GM19239 (cell line): Measurements from ENCODE around the gene ELAPOR2.
"Not testable (repeated sequence)": the region's sequence is repeated elsewhere in the genome, so short reads cannot be mapped to it uniquely, and the experiment has no call there.

Experiments
- DNase-seq: peaks from one replicate; pipeline ENCODE4 v3.0.0; 2011; ENCODE audit warnings: low spot score; ENCODE audit not compliant: insufficient read length
- FAIRE-seq: peaks from 2 replicates; lab custom pipeline; 2011; peaks lifted over from hg19 to GRCh38; lab: Jason Lieb, UNC

ELAPOR2 gene, protein sequence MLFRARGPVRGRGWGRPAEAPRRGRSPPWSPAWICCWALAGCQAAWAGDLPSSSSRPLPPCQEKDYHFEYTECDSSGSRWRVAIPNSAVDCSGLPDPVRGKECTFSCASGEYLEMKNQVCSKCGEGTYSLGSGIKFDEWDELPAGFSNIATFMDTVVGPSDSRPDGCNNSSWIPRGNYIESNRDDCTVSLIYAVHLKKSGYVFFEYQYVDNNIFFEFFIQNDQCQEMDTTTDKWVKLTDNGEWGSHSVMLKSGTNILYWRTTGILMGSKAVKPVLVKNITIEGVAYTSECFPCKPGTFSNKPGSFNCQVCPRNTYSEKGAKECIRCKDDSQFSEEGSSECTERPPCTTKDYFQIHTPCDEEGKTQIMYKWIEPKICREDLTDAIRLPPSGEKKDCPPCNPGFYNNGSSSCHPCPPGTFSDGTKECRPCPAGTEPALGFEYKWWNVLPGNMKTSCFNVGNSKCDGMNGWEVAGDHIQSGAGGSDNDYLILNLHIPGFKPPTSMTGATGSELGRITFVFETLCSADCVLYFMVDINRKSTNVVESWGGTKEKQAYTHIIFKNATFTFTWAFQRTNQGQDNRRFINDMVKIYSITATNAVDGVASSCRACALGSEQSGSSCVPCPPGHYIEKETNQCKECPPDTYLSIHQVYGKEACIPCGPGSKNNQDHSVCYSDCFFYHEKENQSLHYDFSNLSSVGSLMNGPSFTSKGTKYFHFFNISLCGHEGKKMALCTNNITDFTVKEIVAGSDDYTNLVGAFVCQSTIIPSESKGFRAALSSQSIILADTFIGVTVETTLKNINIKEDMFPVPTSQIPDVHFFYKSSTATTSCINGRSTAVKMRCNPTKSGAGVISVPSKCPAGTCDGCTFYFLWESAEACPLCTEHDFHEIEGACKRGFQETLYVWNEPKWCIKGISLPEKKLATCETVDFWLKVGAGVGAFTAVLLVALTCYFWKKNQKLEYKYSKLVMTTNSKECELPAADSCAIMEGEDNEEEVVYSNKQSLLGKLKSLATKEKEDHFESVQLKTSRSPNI

DNA sequence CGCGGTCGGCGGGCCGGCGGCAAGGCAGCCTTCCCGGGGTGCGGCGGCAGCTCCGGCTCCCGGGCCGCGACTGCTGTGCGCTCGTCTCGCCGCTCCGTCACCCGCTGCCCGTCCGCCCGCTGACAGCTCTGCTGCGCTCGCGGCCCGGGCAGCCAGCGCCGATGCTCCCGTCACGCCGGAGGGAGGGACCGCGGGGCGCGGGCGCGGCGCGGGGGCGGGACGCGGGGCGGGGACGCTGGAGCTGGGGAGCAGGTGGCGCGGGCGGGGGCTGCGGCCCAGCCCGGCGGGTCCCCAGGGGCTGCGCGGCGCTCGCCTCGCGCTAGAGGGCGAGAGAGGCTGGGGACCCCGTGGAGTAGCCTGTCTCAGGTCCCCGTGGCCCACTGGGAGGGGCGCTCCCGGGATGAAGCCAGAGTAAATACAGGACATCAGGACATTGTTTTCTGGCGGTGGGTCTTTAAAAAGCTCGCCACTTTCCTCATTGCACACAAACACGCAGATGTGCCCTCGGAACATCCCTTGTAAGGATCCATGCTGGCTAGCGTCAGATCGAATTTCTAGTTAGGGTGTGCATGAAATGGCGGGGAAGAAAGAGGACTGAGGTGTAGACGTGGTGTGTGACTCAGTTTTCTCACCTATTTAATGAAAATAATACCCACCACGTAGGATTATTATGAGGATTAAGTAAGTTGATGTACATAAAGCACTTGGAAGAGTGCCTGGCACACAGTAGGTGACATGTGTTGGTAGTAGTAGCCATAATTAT lies at the start of gene ELAPOR2:
TSS of gene ELAPOR2 (minus strand) at position 130 of the 763 bp plus-strand sequence. CDS start 141 bp downstream, outside the sequence.
- DNase-seq, result peak; percentile 77
- FAIRE-seq, result peak; percentile 23

DNA sequence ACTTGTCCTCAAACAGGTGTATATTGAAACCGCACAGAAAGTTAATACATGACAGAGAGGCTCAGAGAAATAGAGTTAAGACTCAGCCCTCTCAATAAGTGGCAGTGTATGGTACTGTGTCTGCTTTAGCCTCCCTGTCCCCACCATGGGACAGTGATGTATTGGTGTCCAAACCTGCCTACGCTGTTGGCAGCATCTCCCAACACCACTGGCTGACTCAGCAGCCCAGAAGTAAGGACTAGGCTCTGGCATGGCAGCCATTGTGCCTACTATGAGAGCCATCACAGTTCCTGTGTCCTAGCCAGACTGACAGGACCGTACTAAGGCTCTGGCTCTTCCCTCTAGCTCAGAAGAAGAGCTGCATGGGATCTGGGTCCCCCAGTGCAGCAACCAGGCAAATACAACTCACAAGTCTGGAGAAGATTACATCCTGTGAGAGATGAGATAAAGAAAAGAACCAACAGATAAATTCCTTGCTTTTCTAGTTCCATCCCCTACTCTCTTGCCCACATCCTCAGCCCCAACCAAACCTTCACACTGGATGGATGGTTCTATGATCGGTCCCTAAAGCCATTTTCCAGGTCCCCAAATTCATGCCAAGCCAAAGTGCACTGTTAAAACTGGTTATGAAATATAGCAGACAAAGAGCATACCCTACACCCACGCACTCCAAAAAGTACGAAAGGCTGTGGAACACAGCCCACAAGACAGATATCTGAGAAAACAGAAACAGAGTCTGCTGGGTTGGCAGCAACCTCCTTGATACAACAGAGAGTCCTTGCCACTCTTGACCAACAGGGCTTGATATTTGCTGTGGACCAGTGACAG lies 48.7 kb upstream of the ELAPOR2 start:
- FAIRE-seq, result no peak
- DNase-seq, result no peak

DNA sequence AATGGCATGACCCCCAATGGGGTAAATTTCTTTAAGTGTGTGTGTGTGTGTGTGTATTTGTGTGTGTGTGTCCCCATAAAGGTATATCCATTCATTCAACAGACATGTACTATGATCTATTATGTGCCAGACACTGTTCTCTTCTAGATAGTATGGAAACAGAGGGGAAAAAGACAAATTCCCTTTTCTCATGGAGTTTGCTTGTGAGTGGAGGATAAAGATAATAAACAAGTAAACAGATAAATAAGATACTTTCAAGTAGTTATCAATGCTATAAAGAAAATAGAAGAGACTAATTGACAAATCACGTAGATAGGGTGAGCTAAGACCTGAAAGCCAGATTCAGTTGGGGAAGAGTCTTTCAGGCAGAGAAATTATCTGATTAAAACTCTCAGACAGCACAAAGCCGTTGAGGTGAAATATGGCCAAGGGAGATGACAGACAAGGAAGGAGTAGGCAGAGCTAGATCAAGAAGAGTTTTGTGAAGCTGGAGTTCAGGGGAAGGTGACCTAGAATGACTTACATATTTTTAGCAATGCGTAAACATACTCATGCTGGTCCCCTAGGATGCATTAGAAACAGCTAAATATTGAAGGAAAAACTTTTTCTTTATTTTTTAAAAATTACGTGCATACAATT lies 47.6 kb upstream of the ELAPOR2 start:
- no peak for DNase-seq
- FAIRE-seq, result no peak

DNA sequence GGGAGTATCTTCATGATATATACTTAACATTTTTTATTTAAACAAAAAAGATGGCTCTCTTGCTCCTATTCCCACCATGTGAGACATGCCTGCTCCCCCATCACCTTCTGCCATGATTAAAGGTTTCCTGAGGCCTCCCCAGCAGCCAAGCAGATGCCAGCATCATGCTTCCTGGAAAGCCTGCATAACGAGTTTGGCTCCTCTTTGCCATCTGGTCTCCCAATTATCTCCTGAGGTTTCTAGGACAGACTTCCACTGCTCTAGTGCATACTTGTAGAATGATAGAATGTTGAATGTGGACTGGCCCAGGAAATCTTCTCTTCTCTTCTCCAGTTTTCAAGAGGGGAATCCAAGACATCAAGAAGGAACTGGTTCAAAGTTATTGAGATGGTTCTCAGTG lies 45.9 kb upstream of the ELAPOR2 start:
- FAIRE-seq, result no peak
- DNase-seq, result no peak

DNA sequence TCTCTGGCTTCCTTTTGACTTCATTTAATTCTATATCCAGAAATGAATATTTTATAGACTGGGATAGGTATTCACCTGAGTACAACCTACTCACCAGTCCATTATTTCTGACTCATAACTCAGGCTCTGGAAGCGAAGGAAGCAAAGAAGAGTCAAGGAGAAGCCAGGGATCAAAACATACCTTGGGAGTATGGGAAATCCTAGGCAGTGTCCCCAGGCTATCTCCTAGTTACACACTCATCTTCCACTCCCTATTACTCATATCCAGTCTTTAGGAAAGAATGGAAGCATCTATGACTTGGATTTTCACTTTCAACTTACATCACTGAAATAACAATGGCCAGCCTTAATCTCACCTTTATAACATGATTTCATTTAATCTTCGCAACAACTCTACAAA lies 40.9 kb upstream of the ELAPOR2 start:
- DNase-seq, result no peak
- FAIRE-seq, result no peak

DNA sequence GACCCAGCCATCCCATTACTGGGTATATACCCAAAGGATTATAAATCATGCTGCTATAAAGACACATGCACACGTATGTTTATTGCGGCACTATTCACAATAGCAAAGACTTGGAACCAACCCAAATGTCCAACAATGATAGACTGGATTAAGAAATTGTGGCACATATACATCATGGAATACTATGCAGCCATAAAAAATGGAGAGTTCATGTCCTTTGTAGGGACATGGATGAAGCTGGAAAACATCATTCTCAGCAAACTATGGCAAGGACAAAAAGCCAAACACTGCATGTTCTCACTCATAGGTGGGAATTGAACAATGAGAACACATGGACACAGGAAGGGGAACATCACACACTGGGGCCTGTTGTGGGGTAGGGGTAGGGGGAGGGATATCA lies 37.9 kb upstream of the ELAPOR2 start:
- DNase-seq, FAIRE-seq: not testable (repeated sequence)

DNA sequence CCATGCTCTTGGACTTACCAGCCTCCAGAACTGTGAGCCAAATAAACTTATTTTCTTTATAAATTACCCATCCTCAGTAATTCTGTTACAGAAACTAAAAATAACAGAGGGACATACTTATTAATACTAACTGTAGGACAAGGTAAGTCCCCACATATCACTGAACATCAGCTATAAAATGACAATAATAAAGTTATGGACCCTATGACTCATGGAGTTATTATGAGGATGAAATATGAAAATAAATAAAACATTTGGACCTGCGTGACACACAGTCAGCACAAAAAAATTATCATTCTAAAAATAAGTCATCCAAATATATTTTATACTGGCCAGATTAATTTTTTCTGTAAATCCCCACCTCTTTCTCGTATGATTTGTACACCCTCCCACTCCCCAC lies 34.9 kb upstream of the ELAPOR2 start:
- DNase-seq (no peak), FAIRE-seq (no peak)

DNA sequence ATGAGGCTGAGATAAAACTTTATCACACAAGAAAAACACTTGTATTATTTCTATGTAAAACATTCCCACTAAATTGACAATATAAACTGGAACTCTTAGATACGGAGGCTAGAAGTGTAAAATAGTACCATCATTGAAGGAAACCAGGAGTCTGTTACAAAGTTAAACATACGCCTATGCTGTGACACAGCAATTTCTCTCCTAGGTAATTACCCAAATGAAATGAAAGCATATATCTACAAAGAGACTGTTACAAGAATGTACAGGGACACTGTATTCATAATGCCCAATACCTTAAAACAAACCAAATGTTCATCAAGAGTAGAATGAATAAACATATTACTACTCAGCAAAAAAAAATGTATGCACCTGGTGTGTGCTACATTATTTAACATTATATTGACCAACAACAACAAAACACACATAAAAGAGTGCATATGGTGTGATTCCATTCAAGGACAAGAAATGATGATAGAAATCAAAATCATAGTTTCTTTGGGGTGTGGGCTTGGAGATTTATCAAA lies 33.2 kb upstream of the ELAPOR2 start:
- no peak for FAIRE-seq
- DNase-seq, result no peak

DNA sequence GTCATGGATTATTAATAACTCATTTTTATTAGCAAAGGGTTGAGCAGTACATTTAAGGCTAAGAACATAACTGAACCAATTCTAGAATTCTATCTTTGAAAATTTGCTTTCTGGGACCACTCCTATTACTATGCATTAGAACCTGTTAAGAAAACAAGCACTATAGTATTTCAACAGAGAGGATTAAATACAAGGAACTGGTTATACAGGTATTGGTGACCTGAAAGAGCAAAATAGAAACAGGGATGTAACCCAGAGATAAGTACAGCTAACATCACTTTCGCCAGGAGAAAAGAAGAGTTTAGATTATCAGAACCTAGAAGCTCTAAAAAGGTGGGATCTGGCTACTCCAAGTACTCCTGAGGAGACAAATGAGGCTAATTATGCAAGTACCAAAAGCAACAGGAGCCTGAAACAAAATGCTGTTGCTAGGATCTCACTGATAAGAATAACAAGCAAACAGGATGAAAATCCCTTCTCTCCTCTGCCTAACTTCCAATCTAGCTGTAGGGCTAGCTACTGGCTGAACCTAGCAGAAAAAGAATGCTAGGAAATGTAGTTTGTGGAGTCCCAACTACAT lies 32.1 kb upstream of the ELAPOR2 start:
- DNase-seq, result no peak
- FAIRE-seq, result no peak

DNA sequence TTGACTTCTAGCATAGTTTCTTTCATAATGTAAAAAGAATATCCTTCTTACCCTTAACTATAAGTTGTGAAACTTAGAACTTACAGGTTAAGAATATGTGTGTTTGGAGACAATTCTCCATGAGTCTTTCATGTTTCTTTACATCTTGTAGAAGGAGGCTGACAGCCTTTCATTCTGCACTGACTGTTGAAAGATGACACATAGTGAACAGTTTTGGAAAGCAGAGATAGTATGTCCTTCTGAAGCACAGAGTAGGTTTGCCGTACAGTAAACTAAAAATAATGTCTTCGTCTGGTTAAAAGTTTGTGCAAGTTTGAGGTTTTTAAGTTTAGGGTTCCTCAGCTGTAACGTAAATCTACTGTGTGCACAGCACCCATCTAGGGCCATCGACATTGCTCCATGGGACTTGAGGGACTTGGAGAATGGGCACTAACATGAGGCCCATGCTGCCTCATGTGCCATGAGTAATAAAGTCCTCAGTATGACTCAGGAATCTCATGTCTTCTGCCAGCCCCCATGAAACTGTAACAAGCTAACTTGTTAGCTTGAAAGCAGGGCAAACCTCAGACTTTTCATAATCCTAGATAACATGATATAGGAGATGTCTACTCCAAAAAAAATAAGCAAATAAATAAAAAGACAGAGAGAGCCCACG lies 24.5 kb upstream of the ELAPOR2 start:
- DNase-seq, result no peak
- no peak for FAIRE-seq

DNA sequence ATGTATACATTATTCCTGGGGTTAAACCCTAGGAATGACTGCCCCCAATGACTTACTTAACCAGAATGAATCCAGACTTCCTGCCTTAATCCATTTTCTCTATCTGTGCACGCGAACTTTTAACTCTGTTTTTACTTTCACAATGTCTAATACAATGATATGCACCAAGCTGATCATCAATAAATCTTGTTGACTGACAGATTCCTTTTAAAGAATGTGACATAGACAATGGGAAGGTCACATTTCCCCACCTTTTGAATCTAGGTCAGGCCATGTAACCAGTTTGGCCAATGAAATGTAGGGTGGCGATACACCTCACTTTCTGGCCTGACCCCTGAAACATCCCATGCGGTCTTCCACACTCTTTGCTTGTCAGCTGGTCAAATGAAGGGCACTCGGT lies 23.2 kb upstream of the ELAPOR2 start:
- FAIRE-seq, result no peak

DNA sequence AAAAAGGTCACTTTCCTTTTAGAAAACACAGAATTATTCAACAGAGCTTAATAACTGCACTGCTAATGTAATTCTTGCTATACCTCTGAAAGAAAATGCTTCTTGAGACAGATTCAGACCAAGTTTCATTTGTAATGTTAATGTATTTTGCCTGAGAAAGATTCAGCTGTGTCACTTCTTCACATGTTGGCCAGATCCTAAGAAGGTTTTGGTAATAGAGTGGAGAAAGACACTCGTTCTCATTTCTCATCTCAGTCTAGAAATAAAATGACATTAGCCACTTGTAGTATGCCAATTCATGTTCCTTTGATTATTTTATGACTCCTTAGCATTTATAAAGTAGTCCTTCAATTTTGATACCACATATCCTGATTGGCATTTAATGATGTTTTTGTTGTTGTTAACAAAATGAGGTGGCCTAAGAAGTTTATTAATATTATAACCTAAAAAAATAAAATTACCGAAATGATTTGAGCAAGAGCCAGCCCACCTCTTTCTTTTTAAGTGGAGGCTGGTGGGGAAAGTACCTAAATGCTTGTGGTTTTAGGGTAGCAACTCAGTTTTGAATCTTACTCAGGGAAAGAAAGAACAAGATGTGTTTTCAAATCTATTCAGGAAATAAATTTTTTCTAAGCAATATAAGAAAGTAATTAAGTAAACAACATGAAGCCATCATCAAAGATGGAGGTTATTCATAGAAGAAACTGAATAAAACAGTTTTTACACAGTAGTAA lies 16.4 kb upstream of the ELAPOR2 start:
- peak; percentile 11 for FAIRE-seq
- DNase-seq, result no peak

More for the DNA sequence above, 23.2 kb upstream of the ELAPOR2 start:
- no peak for DNase-seq

DNA sequence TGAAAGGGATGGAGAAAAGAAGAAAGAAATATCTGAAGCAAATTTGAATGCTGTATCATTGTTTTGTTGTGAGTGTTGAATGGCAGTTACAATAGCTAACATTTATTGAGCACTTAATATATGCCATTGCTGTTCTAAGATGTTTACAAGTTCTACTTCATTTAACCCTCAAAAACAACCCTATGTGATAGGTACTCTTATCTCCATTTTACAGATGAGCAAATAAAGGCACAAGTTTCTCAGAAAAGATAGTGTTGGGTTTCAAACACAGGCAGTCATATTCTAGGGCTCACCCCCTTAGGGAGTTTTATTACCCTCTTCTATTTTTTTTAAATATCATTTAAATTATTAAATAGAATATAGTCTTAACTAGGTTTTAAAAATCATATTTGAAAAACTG lies 8.3 kb upstream of the ELAPOR2 start:
- no peak for FAIRE-seq
- no peak for DNase-seq

DNA sequence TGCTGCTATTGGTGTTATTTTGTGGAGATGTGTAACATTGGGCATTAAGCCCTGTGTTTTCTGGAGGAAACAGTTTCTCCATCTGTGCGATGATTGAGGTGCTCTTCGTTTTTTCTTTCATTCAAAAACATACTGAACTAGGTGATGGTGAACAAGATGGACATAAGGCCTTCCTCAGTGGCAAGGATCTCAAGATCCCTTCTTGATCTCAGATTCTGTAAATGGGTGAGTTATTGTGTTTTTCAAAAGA lies 759 bp upstream of the ELAPOR2 start:
- FAIRE-seq (peak; percentile 70), DNase-seq (no peak)

DNA sequence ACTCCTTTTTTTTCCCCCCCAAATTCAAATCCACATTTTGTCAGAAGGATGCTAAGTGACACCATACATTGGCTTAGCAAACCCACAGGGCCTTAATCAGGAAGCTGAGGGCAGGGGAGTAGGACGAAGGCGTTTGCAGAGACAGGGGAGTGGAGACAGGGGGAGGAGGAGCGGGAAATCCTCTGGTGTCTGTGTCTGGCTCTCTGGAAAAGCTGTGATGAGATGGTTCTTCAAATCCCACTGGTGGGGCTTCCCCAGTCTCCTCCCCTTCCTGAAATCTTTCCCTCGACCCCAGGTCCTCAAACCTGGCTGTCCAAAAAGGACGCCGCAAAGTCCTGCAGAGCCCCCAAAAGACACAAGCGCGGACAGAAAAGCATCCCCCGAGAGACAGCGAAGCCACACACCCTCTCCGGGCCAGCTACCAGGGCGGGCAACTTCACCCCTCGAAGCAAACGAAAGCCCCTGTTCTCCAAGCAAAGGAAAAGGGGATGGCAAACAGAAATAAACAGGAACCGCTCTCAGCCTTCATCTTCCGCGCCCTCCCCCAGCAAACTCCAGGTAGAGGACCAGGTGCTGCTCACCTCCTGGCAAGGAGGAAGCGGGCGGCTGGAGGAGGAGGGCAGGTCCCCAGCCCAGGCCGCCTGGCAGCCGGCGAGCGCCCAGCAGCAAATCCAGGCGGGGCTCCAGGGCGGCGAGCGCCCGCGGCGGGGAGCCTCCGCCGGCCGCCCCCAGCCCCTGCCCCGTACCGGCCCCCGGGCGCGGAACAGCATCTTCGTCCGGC lies 520 bp downstream of the ELAPOR2 start:
- DNase-seq (peak; percentile 33), FAIRE-seq (peak; percentile 26)

DNA sequence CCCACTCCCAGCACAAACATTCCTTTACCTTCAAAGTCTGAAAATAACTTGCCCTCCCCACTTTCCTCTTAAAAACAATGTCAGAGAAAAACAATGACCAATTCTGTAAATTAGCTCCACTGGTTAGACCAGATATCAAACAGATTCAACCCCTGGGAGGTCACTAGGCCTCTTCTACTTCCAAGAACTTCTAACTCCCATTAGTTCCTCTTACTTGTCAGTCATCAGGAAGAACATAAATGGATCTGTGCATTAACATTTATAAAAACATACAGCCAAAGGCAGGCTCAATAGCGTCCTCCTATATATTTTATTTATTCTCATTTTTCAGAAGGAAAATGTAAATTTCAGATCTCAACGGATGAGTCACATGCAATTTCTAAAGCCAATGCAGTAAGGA lies 2.2 kb downstream of the ELAPOR2 start:
- FAIRE-seq, result no peak
- DNase-seq, result no peak

DNA sequence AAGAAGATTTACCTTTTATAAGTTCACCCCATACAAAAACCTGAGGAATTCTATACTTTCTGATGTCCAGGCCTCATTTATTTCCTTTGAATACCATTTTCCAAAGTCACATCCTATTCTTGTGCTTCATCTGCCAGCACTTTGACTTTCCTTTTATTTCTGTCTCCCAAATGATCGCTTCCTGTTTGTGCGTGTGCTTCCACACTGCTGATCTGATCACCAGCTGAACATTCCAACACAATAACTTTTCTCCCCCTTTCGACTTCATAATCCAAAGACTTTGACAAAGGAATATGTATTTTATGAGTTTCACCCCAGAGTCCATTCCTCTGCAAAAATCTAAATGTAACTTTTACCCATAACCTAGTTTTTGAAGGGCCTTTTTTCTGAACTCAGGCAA lies 3.1 kb downstream of the ELAPOR2 start:
- FAIRE-seq (no peak), DNase-seq (no peak)
